ENCODE data around the gene TXNDC2. TPM values are rescaled to one million over a fixed set of nuclear protein-coding genes. Genes with fewer than 3 reads are reported as not detected.

TXNDC2 gene
- total RNA-seq, 3 donors from 2014 or later: 0.28 TPM; not detected in 2

DNA sequence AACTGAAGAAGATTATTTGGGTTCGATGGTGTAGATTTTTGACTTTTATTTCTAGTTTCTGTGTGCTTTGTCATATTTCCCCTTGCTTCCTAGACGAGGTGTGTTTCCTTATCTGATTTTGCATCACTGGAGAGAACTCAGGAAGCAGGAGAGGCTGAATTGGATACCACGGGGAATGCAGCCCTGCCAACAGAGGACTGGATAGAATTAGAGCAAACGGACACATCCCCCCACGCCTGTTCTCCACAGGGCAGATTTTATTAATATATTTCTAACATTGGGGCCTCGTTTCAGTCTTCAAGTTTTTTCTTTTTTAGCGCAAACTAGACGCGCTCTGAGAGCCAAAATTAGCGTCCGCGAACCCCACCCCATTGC is 27.4 kb downstream of the TXNDC2 start:
- intact Hi-C loops (cut with DNase I, micrococcal nuclease): loop anchor here in 1 of 2 donors (5.0 kb wide), 1 partner anchor 206 kb away; the partner anchor contains the start of gene RAB31
- Histone ChIP-seq H3K4me1 (ENCODE audit: low read depth) (peaks cover 27% of the 10 kb centered on the region), H3K9me3 (no peaks in the 10 kb centered on the region), H3K36me3 (ENCODE audit: low read depth) (no peaks in the 10 kb centered on the region), H3K4me3 (peak overlapping the region; percentile 95)
- DNase-seq (no peak), ATAC-seq (no peak)
- TF ChIP-seq, protein P1, sequence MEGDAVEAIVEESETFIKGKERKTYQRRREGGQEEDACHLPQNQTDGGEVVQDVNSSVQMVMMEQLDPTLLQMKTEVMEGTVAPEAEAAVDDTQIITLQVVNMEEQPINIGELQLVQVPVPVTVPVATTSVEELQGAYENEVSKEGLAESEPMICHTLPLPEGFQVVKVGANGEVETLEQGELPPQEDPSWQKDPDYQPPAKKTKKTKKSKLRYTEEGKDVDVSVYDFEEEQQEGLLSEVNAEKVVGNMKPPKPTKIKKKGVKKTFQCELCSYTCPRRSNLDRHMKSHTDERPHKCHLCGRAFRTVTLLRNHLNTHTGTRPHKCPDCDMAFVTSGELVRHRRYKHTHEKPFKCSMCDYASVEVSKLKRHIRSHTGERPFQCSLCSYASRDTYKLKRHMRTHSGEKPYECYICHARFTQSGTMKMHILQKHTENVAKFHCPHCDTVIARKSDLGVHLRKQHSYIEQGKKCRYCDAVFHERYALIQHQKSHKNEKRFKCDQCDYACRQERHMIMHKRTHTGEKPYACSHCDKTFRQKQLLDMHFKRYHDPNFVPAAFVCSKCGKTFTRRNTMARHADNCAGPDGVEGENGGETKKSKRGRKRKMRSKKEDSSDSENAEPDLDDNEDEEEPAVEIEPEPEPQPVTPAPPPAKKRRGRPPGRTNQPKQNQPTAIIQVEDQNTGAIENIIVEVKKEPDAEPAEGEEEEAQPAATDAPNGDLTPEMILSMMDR (IDR thresholded peaks at IDR 0.05): no peak

DNA sequence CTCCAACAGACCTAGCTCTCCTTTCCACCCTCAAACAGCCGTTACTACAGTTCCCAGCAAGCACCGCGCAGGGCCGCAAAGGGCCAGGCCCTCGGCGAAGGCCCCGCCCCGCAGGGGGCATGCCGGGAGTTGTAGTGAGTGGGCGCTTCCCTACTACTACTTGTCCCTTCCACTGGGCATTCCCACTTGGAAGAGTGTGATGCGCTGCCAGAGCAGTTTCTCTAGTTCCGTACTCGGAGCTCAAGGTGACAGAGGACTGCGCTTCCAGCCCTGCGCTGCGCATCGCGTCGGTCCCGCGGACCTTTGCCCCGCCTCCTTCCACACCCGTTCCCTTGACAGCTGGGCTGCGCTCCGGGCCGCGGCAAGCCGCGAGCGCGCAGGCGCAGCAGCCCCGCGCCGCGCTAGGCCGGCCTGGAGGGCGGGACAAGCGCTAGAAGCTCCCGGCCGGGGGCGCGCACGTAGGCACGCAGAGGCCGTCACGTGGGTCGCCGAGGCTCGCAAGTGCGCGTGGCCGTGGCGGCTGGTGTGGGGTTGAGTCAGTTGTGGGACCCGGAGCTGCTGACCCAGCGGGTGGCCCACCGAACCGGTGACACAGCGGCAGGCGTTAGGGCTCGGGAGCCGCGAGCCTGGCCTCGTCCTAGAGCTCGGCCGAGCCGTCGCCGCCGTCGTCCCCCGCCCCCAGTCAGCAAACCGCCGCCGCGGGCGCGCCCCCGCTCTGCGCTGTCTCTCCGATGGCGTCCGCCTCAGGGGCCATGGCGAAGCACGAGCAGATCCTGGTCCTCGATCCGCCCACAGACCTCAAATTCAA is 28.0 kb downstream of the TXNDC2 start, which contains the start of gene VAPA:
TSS of gene VAPA (plus strand) at position 491 of the 808 bp plus-strand sequence. CDS start at position 732, 241 bp downstream.
- peak within 1 kb of the TSS; percentile 95 for H3K4me3 ChIP-seq
- intact Hi-C loops (cut with DNase I, micrococcal nuclease): loop anchor here in 1 of 2 donors (5.0 kb wide), 1 partner anchor 206 kb away; the partner anchor contains the start of gene RAB31
- peak; percentile 95 to 97 (median 96) for DNase-seq

DNA sequence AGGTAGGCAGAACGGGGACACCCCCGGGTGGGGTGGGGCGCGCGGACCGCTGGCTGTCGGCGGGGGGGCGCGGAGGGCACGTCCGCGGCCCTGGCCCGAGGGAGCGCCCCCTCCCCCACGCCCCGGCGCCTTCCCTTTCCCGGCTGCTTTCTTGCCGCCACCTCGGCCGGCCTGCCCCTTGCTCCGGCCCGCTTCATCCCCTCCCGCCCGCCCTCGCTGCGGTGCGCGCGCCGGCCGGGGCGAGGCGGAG is 28.5 kb downstream of the TXNDC2 start:
- no peaks in the 10 kb centered on the region for H3K9me3 ChIP-seq
- peaks cover 33% of the 10 kb centered on the region for H3K4me1 ChIP-seq (ENCODE audit: low read depth)
- H3K4me3 ChIP-seq: peak overlapping the region; percentile 95
- intact Hi-C loops (cut with DNase I, micrococcal nuclease): loop anchor here in 1 of 2 donors (5.0 kb wide), 1 partner anchor 207 kb away; the partner anchor contains the start of gene RAB31
- TF ChIP-seq, protein P1 (IDR thresholded peaks at IDR 0.05): no peak
- no peak for ATAC-seq
- H3K36me3 ChIP-seq (ENCODE audit: low read depth): no peaks in the 10 kb centered on the region
- DNase-seq: no peak

More for the DNA sequence above, 28.0 kb downstream of the TXNDC2 start, which contains the start of gene VAPA:
- no peaks in the 10 kb centered on the region for H3K9me3 ChIP-seq
- H3K36me3 ChIP-seq (ENCODE audit: low read depth): no peaks in the 10 kb centered on the region
- H3K4me1 ChIP-seq (ENCODE audit: low read depth): peaks cover 33% of the 10 kb centered on the region
- TF ChIP-seq, protein P1 (IDR thresholded peaks at IDR 0.05): no peak
- ATAC-seq: peak; percentile 93

DNA sequence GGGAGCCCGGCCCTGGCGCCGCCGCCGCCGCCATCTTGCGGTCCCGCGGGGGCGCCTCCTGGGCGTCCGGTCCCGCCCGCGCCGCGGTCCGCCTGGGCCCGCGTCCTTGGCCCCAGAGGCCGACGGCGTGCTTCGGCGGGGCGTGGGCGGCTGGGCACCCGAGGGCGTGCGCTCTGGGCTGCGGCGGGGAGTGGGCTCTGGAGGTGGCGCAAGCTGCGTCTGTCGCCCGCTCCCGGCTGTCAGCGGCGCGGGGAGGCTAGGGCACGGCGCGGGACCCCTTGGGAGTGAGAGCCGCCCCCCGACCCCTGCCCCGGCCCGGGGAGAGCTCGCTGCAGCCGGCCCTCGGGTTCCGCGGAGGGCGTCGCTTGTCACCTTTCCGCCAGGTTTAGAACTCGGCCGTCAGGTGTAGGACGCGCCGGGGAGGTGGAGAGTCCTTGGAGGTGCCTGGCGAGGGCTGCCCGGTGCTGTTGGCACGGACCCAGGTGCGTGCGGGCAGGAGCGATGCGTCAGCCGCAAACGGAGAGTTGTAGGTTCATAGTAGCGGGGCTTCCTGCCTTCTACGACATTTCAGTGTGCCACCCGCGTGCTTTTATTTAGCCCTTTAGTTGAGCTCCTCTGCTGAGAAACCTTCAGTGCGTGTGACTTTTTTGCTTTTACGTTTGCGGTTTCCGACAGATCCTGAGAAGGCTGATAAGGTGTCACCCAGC is 29.0 kb downstream of the TXNDC2 start:
- H3K9me3 ChIP-seq: no peaks in the 10 kb centered on the region
- peak; percentile 52 for ATAC-seq
- H3K36me3 ChIP-seq (ENCODE audit: low read depth): no peaks in the 10 kb centered on the region
- peak; percentile 82 to 90 (median 89) for DNase-seq
- intact Hi-C loops (cut with DNase I, micrococcal nuclease): loop anchor here in 1 of 2 donors (5.0 kb wide), 1 partner anchor 207 kb away; the partner anchor contains the start of gene RAB31
- H3K4me3 ChIP-seq: peak overlapping the region; percentile 95
- H3K4me1 ChIP-seq (ENCODE audit: low read depth): peaks cover 38% of the 10 kb centered on the region
- TF ChIP-seq, protein P1 (IDR thresholded peaks at IDR 0.05): no peak

DNA sequence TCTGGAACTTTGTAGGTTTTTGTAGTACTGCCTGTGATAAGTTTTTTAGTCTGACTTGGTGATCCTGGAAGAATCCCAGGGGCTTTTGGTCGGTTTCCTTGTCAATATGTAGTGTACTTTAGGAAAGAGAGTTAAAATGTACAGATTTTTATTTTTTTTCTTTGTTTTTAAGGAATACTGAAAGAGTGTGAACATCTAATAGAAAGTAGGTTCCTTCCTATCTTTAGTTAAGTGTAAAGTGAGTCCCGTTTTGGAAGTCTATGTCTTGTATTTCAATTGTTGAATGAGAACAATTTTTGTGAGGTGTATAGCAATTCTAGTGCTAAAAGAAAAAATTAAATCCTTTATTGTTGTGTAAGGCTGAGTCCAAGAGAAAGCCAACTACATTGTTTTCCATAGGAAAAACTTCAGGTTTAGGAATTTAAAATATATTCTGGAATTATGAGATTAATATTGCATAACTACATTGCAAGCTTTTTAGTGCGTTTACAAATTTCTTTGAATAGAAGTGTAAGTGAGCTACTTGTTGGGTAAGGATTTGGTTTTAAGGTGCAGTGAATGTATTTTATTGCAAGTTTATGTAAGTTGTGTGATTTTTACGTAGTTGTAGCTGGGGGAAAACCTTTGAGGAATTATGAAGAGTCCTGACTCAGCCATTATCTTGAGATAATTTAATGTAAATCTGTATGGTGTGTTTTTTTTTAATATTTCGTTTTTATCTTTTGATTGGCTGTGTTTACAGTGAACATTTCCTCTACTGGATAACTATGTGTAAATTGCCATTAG is 29.7 kb downstream of the TXNDC2 start:
- TF ChIP-seq, protein P1 (IDR thresholded peaks at IDR 0.05): no peak
- peaks cover 45% of the 10 kb centered on the region for H3K4me1 ChIP-seq (ENCODE audit: low read depth)
- peak overlapping the region; percentile 95 for H3K4me3 ChIP-seq
- DNase-seq: no peak
- no peaks in the 10 kb centered on the region for H3K9me3 ChIP-seq
- intact Hi-C loops (cut with DNase I, micrococcal nuclease): no loop called here
- ATAC-seq: no peak
- H3K36me3 ChIP-seq (ENCODE audit: low read depth): no peaks in the 10 kb centered on the region
